Gastroesophageal sphincter (tissue), 4 donors: ENCODE results near the gene GSK3B. TPM values are rescaled to one million over a fixed set of nuclear protein-coding genes. Genes with fewer than 3 reads are reported as not detected.

Source experiments
- ATAC-seq: fragments of 150-250 bp; one replicate; pipeline ENCODE4 v1.9.1; 2016; ENCODE audit warnings: mild to moderate bottlenecking, moderate library complexity
- H3K27ac ChIP-seq, 4 donors: fragments of 200-600 bp; sonication (generic) in 3 of 4; 1 replicate in 3 of 4; 2 replicates in 1 of 4; pipeline ENCODE4 v1.5.1; 2016 to 2019
- H3K27me3 ChIP-seq: fragments of 200-600 bp; sonication (generic); one replicate; pipeline ENCODE4 v1.5.1; 2019
- H3K36me3 ChIP-seq, 2 donors: fragments of 200-600 bp; sonication (generic); one replicate each; pipeline ENCODE4 v1.5.1; 2019; ENCODE audit warnings: control low read depth in 1 of 2
- H3K4me1 ChIP-seq, 3 donors: fragments of 200-600 bp; sonication (generic); 1 replicate in 2 of 3; 2 replicates in 1 of 3; pipeline ENCODE4 v1.5.1; 2016 to 2019; ENCODE audit warnings: control low read depth in 2 of 3
- H3K4me3 ChIP-seq, 2 donors: fragments of 200-600 bp; sonication (generic); one replicate each; pipeline ENCODE4 v1.5.1; 2019; ENCODE audit warnings: mild to moderate bottlenecking in 1 of 2, moderate library complexity in 1 of 2
- H3K9me3 ChIP-seq, 3 donors: fragments of 200-600 bp; sonication (generic); one replicate each; pipeline ENCODE4 v1.5.1; 2017 to 2019; ENCODE audit warnings: control low read depth in 2 of 3
- EP300 ChIP-seq: sonication (generic); formaldehyde crosslinking; IDR thresholded peaks from one replicate; pipeline ENCODE4 v1.6.1; 2017; ENCODE audit warnings: antibody characterized with exemption, mild to moderate bottlenecking
- POLR2A ChIP-seq, 2 donors: fragments of 450-650 bp; IDR thresholded peaks; one replicate each; pipeline ENCODE4 v1.6.1; 2017; ENCODE audit warnings: antibody characterized with exemption in 2 of 2, mild to moderate bottlenecking in 2 of 2, moderate library complexity in 1 of 2
- POLR2AphosphoS5 ChIP-seq: sonication (generic); formaldehyde crosslinking; IDR thresholded peaks from one replicate; pipeline ENCODE4 v1.6.1; 2017; ENCODE audit warnings: antibody characterized with exemption
- WGBS, 2 donors: methylation state at CpG; one replicate each; pipeline ENCODE4 v1.1.5; 2018; ENCODE audit warnings: low coverage in 1 of 2; 5-methylcytosine and 5-hydroxymethylcytosine counted together
- total RNA-seq, 4 donors: library from RNA; depleted of rRNA; stranded (reverse); fragments of >200 nt; gene quantifications; one replicate each; pipeline ENCODE4 v1.1.0, GENCODE V29; 2016
- TF ChIP-seq, protein P1 (sequence below), 4 experiments: fragments of 200-600 bp in 2 of 4; fragments of 450-650 bp in 2 of 4; sonication (generic) in 1 of 4; IDR thresholded peaks; one replicate each; pipeline ENCODE4 v1.5.1; 2017 to 2019; ENCODE audit warnings: antibody characterized with exemption in 4 of 4, mild to moderate bottlenecking in 2 of 4, moderate library complexity in 2 of 4

Gene GSK3B
- total RNA-seq, 4 donors from 2014 or later: 32.7 to 40.6 (median 34.6) TPM

DNA sequence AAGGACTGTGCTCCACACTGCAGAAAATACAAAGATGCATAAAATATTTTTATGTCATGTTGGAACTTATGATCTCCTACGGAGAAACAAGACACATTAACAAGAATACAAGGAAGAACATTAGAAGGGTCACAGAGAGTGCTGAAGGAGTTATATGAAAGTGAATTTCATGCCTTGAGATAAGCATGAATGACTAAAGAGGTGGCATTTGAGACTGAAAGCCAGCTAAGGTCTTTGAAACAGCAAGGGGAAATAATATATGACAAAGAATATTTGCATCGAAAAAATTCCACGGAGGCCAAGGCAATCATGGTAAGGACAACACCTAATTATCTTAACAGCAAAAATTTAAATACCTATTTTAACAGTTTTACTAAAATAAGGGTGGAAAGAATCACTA, 12.5 kb downstream of the GSK3B start:
- WGBS, 2 donors: 89 to 90% methylated on average over 3 of the region's 3 CpGs
- no peak overlapping the region for H3K27ac ChIP-seq
- ATAC-seq: no peak
- peaks cover 0 to 69% (median 0%) of the 10 kb centered on the region in 3 donors for H3K4me1 ChIP-seq
- TF ChIP-seq POLR2AphosphoS5: no peak
- TF ChIP-seq, protein P1, sequence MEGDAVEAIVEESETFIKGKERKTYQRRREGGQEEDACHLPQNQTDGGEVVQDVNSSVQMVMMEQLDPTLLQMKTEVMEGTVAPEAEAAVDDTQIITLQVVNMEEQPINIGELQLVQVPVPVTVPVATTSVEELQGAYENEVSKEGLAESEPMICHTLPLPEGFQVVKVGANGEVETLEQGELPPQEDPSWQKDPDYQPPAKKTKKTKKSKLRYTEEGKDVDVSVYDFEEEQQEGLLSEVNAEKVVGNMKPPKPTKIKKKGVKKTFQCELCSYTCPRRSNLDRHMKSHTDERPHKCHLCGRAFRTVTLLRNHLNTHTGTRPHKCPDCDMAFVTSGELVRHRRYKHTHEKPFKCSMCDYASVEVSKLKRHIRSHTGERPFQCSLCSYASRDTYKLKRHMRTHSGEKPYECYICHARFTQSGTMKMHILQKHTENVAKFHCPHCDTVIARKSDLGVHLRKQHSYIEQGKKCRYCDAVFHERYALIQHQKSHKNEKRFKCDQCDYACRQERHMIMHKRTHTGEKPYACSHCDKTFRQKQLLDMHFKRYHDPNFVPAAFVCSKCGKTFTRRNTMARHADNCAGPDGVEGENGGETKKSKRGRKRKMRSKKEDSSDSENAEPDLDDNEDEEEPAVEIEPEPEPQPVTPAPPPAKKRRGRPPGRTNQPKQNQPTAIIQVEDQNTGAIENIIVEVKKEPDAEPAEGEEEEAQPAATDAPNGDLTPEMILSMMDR (IDR thresholded peaks at IDR 0.05): no peak
- TF ChIP-seq POLR2A (IDR thresholded peaks at IDR 0.05): no peak
- TF ChIP-seq EP300: no peak
- H3K9me3 ChIP-seq: no peaks in the 10 kb centered on the region
- no peak overlapping the region for H3K4me3 ChIP-seq
- no peaks in the 10 kb centered on the region for H3K36me3 ChIP-seq
- no peaks in the 10 kb centered on the region for H3K27me3 ChIP-seq

DNA sequence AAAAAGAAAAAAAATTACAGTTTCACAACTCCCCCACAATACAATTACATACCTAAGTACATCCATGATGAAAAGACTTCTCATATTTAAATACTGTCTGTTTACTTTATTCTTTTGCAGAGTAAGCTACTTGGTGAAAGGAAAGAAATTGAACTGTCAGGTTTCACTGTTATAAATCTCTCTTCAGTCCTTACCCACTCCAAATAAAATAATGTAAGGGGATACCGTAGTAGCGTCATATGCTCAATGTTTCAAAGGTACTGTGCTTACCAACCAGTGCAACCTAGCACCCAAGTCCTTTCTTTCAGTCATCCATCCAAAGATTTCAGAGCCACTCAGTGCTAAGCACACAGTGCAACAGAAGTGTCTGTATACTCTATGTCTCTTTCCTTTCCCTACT, 13.4 kb downstream of the GSK3B start:
- no peak for TF ChIP-seq POLR2AphosphoS5
- TF ChIP-seq, protein P1 (IDR thresholded peaks at IDR 0.05): no peak
- TF ChIP-seq EP300: no peak
- TF ChIP-seq POLR2A (IDR thresholded peaks at IDR 0.05): no peak
- 92 to 97% methylated on average over 2 of the region's 2 CpGs for WGBS, 2 donors
- H3K4me3 ChIP-seq: no peak overlapping the region

DNA sequence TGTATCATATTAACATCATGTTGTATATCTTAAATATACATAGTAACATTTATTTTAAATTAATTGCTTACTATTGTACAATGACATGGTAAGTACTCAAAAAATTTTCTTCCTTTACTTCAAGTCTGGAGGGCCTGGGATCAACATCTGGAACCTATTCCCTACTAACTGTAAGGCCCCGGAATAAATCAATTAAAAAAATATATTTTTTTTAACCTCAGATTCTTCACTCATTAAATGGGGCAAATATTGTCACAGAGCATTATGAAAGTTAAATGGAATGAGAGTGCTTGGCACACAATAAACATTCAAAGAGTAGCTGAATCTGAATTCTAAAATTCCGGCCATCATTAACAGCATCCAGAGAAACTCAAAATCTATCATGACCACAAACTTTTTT, 16.5 kb downstream of the GSK3B start:
- Histone ChIP-seq H3K27me3 (no peaks in the 10 kb centered on the region), H3K9me3 (no peaks in the 10 kb centered on the region), H3K27ac (no peak overlapping the region), H3K4me1 (peaks cover 0 to 41% (median 0%) of the 10 kb centered on the region in 3 donors), H3K4me3 (no peak overlapping the region), H3K36me3 (no peaks in the 10 kb centered on the region)
- TF ChIP-seq POLR2AphosphoS5 (no peak), EP300 (no peak), POLR2A (IDR thresholded peaks at IDR 0.05) (no peak)
- TF ChIP-seq, protein P1 (IDR thresholded peaks at IDR 0.05): no peak
- 25 to 28% methylated on average over 2 of the region's 2 CpGs for WGBS, 2 donors
- ATAC-seq: no peak

More for the DNA sequence above, 13.4 kb downstream of the GSK3B start:
- Histone ChIP-seq H3K27me3 (no peaks in the 10 kb centered on the region), H3K27ac (no peak overlapping the region), H3K9me3 (no peaks in the 10 kb centered on the region), H3K36me3 (no peaks in the 10 kb centered on the region), H3K4me1 (peaks cover 0 to 61% (median 0%) of the 10 kb centered on the region in 3 donors)
- no peak for ATAC-seq

DNA sequence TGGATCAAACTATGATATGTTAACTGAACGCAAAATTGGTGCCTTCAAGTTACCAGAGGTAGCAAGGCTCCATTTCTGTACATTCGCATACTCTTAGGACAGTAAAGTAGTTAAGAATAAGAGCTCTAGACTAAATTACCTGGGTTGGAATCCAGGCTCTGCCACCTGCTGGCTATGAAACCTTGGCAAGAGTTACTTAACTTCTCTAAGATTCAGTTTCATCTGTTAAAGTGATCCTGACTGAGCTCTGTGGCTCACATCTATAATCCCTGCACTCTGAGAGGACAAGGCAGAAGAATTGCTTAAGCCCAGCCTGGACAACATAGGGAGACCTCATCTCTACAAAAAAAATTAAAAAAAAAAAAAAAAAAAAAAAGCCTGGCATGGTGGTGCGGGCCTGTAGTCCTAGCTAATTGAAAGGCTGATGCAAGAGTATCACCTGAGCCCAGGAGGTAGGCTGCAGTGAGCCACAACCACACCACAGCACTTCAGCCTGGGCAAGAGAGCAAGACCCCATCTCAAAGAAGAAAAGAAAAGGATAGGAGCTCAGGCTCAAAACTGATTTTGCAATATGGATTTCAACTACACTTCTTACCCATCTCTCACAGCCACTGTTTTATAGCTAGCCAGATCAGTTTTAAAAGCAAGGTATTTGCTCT, 21.3 kb downstream of the GSK3B start:
- H3K36me3 ChIP-seq: no peaks in the 10 kb centered on the region
- no peak for ATAC-seq
- TF ChIP-seq POLR2A (IDR thresholded peaks at IDR 0.05) (no peak), POLR2AphosphoS5 (no peak)
- TF ChIP-seq, protein P1 (IDR thresholded peaks at IDR 0.05): no peak
- WGBS, 2 donors: 57 to 93% methylated on average over 2 to 3 of the region's 3 CpGs
- H3K4me1 ChIP-seq: peaks cover 0 to 34% (median 0%) of the 10 kb centered on the region in 3 donors
- no peak overlapping the region for H3K27ac ChIP-seq
- no peaks in the 10 kb centered on the region for H3K9me3 ChIP-seq
- no peaks in the 10 kb centered on the region for H3K27me3 ChIP-seq
- H3K4me3 ChIP-seq: no peak overlapping the region

DNA sequence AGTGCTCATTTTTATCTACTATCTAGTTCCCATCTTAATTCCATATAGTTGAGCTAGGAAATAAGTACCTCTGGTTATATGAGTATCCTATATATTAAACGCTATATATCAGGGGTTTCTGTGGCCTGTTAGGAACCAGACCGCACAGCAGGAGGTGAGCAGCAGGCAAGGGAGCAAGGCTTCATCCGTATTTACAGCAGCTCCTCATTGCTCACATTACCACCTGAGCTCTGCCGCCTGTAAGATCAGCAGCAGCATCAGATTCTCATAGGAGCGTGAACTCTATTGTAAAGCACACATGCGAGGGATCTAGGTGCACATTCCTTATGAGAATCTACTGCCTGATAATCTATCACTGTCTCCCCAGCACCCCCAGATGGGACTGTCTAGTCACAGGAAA, 23.0 kb downstream of the GSK3B start:
- H3K27ac ChIP-seq: no peak overlapping the region
- H3K36me3 ChIP-seq: no peaks in the 10 kb centered on the region
- H3K27me3 ChIP-seq: no peaks in the 10 kb centered on the region
- TF ChIP-seq POLR2A (IDR thresholded peaks at IDR 0.05) (no peak), EP300 (no peak), POLR2AphosphoS5 (no peak)
- TF ChIP-seq, protein P1 (IDR thresholded peaks at IDR 0.05): no peak
- no peak for ATAC-seq
- H3K9me3 ChIP-seq: no peaks in the 10 kb centered on the region
- 73 to 84% methylated on average over 4 to 6 of the region's 6 CpGs for WGBS, 2 donors
- H3K4me1 ChIP-seq: peaks cover 0 to 27% (median 0%) of the 10 kb centered on the region in 3 donors
- no peak overlapping the region for H3K4me3 ChIP-seq
